ENCODE measurements around the gene LAMA5.

Gene LAMA5

DNA sequence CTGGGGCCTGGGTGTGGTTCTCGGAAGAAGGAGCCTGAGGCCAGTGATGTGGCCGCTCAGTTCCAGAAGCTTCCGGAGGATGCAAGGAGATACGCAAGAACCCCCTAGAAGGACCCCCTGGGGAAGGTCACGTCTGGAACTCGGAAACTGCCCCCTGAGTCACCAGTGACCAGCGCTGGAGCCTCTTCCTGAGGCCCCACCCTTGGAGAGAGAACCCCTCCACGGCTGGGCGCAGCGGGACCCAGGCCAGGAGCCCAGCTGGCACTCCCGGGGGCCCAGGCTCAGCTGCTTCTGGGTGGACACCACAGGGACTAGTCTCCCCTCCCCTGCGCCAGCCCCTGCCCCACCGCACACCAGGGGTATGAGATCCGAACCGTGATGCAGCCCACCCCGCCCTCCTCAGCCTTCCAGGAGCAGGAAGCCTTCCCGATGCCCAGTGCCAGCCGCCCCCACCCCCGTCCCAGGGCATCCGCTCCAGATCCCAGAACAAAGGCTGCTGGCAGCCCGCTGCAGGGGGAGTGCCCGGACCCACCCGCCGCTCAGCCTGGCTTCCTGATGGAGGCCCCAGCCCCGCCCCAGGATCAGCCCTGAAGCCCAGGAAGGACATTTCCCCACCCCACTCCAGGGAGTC lies 7.5 kb downstream of the LAMA5 start:
- peak; percentile 43 for DNase-seq

DNA sequence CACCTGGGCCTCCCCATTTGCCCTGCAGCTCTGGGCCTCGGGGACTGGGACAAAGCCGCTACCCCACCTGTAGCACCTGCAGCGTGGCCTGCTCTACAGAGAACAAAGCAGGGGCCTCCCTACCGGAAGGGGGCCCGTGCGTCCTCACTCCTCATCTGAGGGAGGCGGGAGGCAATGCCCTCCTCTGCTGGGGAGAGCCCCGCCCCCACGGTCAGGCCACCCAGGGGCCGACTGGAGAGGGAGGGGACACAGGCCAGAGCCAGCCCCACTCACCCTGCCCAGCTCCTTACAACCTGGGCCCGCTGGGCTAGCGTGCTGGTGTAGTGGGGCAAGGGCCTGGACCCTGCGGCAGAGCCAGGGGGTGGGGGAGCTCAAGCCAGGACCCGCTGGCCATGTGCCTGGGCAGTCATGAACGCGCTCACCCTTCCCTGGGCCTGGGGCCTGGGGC lies 8.0 kb downstream of the LAMA5 start:
- no peak for DNase-seq

DNA sequence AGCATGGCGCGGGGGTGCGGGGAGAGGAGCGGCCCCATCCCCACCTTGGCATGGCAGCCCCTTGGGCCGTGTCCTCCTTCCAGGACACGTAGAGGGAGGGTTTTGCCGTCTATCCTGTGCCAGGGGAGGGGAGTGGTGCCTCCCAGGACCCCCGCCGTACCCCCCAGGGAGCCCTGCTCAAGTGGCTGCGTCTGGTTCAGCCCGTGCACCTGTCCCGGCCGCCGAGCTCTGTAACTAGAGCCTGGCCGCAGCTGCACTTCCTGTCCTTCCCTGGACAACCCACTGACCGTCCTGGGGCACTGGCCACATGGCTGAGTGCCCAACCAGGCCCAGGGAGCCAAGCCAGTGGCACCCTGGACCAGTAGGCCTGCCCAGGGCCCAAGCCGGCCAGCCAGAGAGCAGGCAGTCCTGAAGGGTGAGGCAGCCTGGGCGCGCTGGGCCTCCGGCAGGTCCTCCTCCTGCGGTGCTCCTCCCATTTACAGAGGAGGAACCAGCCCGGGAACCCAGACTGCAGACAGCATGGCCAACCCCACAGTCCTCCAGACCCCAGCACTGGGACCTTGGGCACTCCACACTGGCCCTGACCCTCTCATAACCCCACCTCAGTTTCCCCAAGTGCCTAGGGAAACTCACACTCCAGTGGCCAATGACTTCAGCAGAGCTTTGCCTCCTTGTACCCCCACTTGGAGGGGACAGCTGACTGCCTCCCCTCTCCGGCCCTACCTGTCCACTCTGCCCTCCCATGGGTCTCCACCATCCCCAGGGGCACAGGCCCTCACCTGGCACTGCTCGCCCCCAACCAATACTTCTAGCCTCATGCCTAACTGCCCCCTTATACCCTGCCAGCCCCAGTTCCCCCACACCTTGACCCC lies 8.7 kb downstream of the LAMA5 start:
- DNase-seq: no peak

DNA sequence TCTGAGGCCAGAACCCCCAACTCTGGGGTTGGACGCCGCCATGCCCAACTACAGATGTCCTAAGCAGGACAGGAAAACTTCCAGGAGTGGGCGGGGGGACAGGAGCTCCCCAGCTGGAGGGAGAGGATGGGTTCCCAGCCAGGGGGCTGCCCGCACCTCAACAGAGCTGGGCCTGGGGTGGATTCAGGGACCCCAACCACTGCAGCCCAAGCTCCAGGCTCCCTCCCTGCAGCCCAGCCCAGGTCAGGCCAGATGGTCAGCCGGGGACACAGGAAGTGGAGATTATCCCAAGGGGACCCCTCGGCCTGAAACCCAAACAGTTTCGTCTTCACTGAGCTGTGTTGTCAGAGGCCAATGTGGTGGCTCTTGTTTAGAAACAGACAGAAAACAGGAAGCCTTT lies 9.4 kb downstream of the LAMA5 start:
- DNase-seq: no peak

DNA sequence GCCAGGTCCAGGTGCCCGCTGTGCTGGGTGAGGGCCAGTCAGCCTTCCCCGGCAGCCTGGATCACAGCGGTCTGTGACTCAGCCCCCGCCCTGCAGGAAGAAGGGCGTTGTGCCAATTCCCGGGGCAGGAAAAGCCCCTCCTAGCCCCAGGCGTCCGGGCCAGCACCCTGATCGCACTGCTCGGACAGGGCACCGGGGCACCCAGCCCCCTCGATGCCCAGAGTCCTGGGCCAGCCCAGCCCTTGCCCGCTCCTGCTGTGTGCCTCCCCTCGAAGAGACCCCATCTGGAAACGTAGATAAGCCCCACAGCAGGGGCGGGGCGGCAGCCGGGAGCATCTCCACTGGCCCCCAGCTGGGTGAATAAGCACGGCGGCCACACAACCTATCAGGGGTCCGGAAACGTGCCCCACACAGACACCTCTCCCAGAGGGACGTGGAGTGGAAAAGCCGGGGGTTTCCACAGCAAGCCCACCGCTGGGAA lies 9.9 kb downstream of the LAMA5 start:
- peak; percentile 83 for DNase-seq

- no peak for DNase-seq
These were observed 10.4 kb downstream of the LAMA5 start for GRCh38 chr20:62356589-62357186.

GRCh38 chr20:62355878-62356588 lies 11.1 kb downstream of the LAMA5 start:
- DNase-seq: peak; percentile 91

GRCh38 chr20:62355516-62355877 lies 11.6 kb downstream of the LAMA5 start:
- DNase-seq: peak; percentile 72

GRCh38 chr20:62354811-62355341 lies 12.2 kb downstream of the LAMA5 start:
- no peak for DNase-seq

GRCh38 chr20:62354031-62354808 lies 12.9 kb downstream of the LAMA5 start:
- no peak for DNase-seq

DNA sequence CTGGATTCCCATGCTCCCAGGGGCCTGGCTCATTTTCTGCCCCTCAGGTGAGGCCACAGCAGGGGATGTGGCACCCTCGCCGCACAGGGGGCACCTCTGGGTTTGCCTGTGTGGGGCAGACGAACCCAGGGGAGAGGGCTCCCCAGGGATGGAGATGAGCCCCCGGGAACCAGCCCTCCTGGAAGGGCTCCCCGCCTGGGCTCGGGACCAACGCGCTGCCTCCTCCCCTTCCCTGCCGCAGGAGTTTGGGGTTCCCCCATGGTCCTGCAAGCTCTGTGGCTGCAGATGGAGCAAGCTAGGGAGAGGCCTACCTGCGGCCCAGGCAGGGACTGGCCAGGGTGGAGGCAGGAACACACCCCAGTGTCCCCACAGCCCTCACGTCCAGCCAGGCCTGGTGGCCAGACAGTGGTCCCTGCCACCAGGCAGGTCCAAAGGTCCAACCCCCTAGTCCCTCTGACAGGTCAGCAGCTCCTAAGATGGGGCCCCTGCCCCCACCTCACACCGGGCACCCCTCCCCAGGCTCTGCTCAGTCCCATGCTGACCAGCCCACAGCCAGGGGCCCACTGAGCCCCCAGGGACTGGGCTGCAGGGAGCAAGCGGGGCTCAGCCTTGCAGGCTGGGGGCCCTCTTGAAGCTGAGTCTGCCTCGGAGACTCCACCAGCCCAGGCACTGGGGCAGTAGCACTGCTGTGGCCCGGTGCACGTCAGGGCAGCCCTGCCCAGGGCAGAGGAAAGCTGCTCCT lies 13.7 kb downstream of the LAMA5 start:
- no peak for DNase-seq

DNA sequence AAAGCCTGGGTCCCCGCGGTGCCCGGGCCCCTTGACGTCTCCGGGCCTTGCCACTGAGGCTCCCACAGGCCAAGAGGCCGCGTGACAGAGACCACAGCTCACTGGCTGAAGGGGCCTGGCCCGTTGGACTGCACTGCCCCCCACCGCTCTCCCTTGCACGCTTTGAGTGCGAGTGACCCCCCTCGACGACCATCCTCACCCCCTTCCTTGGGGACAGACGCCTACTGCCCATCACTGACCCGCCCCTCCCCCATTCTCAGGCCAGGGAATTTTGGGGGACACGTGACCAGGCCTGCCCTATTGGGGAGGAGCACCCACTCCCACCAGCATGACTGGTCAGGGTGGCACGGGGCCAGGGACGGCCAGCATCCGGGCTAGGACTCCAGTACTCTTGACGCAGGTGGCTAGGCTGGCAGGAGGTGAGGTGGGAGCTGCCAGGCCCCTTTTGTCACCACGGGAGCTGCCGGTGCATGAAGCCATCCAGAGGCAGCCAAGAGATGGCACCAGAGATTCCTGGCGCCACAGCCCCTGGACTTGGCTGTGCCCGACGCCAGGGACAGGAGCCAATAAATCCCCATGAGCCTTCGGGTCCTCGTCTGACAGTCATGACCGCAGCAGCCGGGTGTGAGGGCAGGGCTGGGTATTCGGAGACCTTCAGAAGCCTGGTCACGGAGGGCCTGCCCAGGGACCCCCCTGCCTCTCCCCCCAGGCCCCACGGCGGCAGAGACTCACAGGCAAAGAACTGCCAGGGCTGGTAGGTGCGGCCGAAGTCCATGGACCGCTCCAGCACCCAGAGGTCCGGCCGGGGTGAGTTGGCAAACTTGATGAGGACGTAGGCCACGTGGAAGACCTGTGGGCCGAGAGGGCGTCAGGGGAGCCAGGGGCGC lies 14.5 kb downstream of the LAMA5 start:
- no peak for DNase-seq

GRCh38 chr20:62351469-62352401 lies 15.4 kb downstream of the LAMA5 start:
- DNase-seq: no peak

DNA sequence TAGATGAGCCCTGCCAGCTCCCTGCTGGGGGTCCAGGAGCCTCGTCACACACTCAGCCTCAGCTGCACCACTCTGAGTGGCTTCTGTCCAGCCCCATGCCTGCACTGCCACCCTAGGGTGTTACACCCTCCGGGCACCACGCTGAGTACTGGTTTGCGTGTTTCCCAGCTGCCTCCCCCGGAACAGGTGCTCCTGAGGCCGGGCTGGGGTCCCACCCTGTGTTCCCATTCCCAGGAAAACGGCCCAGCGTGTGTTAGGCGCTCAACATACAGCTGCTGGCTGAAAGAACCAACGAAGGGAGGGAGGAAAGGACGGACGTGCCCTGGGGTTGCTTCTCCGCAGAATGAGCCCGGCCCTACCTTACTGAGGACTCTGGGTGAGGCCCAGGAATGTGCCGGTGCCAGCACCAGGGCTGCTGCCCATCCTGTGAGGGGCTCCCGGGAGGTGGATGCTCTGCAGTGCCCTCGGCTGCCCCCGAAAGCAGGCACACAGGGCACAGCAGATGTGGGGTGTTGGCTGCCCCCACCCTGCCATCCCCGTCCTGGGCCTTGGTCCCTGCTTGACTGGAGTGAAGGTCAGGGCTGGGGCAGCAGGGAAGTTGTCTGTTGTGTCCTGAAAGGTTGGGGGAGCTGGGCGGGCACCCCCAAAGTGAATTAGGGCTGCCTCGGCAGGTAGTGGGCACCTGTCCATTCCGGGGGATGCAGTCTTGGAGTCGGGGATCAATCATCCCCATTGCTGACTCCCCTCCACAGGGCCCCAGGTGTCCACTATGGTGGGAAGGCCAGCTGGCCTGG lies 16.3 kb downstream of the LAMA5 start:
- DNase-seq: no peak

DNA sequence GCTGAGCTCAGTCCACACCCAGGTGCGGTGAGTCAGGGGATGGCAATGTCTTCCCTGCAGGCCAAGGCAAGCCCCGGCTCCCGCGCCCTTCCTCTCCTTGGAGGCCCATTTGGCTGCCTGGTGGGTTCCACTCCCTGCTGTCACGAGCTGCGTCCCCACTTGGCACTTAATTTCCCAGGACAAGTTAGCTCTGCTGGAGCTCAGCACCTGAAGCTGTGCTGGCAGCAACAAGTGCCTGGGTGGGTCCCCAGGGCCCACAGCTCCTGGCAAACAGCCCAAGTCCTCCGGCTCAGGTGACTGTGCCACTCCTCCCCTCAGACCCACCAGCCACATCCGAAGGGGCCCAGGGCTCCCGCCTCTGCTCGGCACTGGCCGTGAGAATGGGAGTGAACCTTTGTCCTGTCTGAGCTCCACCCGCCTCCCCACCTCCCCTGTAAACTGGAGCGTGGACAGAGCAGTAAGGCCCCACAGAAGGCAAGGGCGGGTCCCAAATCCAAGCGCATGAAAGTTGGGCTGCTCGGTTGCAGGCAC lies 16.9 kb downstream of the LAMA5 start:
- DNase-seq: no peak

GRCh38 chr20:62349556-62350097 lies 17.5 kb downstream of the LAMA5 start:
- DNase-seq: no peak

GRCh38 chr20:62348604-62349003 lies 18.5 kb downstream of the LAMA5 start:
- no peak for DNase-seq

All from fibroblast of skin of back (primary cell).